ENCODE results near the gene GDPD1.
"Not testable (repeated sequence)": the region's sequence is repeated elsewhere in the genome, so short reads cannot be mapped to it uniquely, and the experiment has no call there.

GDPD1 gene

DNA sequence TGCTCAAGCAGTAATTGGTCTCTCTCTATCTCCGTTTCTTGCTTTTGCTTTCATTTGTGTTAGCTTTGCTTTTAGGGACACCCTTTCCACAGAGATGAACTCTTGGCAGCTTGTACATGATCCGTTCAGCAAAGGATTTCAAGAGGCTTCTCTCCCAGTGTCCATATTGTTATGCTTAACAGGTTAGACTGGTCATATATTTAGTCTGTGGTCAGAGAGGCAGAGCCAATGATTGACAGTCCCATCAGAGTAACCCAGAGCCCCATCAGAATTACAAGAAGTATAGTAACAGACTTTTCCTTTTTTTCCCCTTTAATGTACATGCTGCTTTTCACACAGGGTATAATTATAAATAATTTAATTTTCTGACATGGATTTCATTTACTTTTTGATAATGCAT, 34.4 kb downstream of the GDPD1 start:
- FAIRE-seq, result no peak

DNA sequence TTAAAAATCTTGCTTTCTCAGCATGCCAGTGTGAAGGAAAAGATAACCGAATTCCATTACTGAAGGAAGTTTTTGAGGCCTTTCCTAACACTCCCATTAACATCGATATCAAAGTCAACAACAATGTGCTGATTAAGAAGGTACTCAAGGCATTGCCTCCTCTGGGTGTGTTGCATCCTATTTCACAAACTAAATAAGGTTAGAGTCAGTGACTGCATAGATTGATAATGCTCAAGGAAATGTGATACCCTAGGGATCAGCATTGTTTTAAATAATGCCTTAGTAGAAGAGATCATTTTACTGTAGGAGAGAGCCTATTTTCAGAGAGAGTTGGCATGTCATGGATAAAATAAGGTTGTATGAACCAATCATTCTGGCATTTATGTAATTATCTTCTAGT, 36.8 kb downstream of the GDPD1 start:
- no peak for FAIRE-seq

DNA sequence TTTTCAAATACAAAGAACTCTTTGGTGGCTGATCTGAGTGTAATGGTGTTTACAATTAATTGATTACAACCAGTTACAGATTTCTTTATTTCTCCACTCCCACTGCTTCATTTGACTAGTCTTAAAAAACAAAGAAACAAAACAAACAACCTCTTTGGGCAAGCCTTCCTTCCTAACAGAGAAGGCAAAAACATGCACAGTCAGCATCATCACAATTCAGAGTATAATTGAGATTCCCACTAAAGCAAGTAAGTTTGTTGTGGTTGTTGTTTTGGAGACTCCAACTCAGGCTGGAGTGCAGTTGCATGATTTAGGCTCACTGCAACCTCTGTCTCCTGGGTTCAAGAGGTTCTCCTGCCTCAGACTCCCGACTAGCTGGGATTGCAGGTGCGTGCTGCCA, 40.4 kb downstream of the GDPD1 start:
- no peak for FAIRE-seq

DNA sequence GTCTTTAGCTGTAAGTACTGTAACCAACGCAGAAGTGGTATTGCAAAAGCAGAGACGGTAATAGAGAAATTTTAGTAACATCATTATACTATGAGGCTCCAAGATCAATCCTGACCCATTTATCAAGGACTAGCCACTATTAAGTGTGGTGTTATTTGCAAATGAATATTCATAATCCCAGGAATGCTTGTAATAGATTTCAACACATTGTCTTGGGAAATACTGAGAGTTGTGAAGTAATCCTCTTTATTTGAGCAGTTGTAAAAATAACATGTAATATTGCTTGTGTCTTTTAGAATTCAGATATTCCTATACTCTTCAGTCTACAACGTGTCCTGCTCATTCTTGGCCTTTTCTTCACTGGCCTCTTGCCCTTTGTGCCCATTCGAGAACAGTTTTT, 46.4 kb downstream of the GDPD1 start:
- no peak for FAIRE-seq

DNA sequence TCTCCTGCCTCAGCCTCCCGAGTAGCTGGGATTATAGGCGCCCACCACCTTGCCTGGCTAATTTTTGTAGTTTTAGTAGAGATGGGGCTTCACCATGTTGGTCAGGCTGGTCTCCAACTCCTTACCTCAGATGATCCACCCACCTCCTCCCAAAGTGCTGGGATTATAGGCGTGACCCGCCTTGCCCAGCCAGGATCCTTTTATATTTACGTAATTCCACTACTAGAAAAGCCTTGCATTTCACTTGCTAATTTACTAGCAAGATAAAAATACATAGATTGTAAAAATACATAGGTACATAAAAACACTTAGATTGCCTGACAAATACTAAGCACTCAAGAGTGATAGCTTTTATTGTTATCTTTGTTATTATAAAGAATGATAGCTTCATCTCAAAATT, 47.5 kb downstream of the GDPD1 start:
- no peak for FAIRE-seq

- no peak for FAIRE-seq
Observed at GRCh38 chr17:59275618-59276017, 55.3 kb downstream of the GDPD1 start.

GRCh38 chr17:59277031-59277430, 56.7 kb downstream of the GDPD1 start:
- FAIRE-seq, result no peak

- FAIRE-seq, result no peak
Observed at GRCh38 chr17:59278406-59278805, 58.1 kb downstream of the GDPD1 start.

GRCh38 chr17:59284317-59284716, 64.0 kb downstream of the GDPD1 start:
- no peak for FAIRE-seq

DNA sequence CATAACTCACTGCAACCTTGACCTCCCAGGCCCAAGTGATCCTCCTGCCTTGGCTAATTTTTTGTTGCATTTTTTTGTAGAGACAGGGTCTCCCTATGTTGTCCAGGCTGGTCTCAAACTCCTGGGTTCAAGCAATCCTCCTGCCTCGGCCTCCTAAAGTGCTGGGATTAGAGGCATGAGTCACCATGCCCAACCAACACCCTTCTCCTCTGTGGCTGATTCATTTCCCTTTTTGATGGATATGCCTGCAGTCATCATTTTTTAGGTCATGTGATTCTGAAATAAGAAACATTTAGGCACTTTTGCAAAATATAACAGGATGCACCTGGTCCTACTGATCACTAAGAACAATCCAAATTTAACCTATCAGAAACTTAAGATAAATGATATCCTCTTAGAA, 67.1 kb downstream of the GDPD1 start:
- FAIRE-seq, result no peak

- FAIRE-seq, result no peak
Observed at GRCh38 chr17:59287891-59288290, 67.6 kb downstream of the GDPD1 start.

DNA sequence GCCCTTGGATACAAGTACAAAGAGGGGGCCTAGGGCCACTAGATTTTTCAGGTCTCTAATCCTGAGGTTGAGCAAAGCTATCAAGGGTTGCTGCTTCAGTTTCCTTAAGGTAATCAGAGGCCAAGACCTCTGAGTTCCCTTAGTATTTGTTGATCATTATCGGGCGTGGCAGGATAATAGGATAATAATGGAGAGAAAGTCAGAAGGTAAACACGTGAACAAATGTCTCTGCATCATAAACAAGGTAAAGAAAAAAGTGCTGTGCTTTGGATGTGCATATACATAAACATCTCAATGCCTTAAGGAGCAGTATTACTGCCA, 69.6 kb downstream of the GDPD1 start:
- no peak for FAIRE-seq

DNA sequence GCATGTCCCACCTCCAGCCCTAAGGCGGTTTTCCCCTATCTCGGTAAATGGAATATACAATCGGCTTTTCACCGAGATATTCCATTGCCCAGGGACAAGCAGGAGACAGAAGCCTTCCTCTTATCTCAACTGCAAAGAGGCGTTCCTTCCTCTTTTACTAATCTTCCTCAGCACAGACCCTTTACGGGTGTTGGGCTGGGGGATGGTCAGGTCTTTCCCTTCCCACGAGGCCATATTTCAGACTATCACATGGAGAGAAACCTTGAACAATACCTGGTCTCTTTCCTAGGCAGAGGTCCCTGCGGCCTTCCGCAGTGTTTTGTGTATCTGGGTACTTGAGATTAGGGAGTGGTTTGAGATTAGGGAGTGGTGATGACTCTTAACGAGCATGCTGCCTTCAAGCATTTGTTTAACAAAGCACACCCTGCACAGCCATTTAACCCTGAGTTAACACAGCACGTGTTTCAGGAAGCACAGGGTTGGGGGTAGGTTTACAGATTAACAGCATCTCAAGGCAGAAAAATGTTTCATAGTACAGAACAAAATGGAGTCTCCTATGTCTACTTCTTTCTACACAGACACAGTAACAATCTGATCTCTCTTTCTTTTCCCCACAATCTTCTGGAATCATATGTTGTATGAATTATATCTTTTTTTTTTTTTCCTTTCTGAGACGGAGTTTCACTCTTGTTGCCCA, 70.1 kb downstream of the GDPD1 start:
- FAIRE-seq, result not testable (repeated sequence)

DNA sequence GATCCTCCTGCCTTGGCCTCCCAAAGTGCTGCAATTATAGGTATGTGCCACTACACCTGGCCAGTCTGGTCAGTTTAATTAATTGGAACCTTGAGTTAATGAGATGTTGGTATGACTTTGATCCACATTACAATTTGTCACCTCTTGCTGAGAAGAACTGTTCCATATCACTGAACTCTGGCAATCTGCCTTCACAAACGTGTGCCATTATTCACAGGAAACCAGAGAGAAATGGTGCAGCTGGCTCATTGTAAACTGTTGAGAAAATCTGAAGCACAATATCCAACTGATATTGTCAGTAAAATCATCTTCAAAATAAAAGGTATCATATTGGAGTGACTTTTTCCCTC, 71.8 kb downstream of the GDPD1 start:
- no peak for FAIRE-seq

DNA sequence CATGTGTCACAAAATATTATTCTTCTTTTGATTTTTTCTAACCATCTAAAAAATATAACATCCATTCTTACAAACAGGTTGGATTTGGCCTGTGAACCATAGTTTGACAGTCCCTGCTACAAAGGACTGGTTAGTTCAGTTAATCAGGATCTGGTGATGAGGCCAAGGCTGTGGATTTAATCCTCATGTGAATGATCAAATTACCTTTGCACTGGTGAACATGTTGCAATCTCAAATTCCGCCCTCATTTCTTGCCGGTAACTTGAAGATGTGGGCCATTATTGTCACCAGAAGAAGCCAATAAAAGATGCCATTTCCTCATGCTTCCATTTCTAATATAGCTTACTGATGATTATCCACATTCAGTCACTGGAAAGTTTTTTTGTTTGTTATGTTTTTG, 75.9 kb downstream of the GDPD1 start:
- no peak for FAIRE-seq

- no peak for FAIRE-seq
Observed at GRCh38 chr17:59298521-59298920, 78.2 kb downstream of the GDPD1 start.

GRCh38 chr17:59299400-59300092, 79.2 kb downstream of the GDPD1 start:
- FAIRE-seq, result no peak

DNA sequence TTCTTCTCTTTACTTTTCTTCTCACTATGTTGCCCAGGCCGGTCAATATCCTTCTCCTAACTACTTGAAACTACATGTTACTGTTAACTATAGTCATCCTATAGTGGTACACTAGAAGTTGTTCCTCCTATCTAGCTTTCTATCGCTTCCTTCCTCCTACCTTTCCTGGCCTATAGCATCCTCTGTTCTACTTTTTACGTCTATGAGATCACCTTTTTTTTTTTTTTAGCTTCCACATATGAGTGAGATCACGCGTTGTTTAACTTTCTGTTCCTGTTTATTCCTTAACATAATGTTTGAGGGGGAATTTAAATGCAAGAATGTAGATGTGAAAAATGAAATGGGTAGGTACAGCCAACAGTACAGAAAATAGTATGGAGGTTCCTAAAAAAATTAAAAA, 80.6 kb downstream of the GDPD1 start:
- FAIRE-seq, result no peak

DNA sequence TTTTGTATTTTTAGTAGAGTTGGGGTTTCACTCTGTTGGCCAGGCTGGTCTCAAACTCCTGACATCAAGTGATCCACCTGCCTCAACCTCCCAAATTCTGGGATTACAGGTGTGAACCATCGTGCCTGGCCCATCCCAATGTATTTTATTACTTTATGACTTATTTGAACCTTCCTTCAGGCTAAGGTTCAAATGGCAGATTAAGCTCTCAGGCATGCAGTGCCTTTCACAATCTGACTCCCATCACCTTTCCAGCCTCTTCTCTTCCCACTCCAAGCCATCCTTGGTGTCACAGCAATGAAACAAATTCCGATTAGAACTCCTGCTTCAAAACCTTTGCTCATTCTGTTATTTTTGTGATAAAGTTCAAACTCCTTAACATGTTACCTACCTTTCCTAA, 84.5 kb downstream of the GDPD1 start:
- FAIRE-seq, result no peak

GRCh38 chr17:59310263-59310920, 90.1 kb downstream of the GDPD1 start:
- FAIRE-seq, result no peak

GRCh38 chr17:59311051-59311468, 90.7 kb downstream of the GDPD1 start:
- FAIRE-seq, result no peak

DNA sequence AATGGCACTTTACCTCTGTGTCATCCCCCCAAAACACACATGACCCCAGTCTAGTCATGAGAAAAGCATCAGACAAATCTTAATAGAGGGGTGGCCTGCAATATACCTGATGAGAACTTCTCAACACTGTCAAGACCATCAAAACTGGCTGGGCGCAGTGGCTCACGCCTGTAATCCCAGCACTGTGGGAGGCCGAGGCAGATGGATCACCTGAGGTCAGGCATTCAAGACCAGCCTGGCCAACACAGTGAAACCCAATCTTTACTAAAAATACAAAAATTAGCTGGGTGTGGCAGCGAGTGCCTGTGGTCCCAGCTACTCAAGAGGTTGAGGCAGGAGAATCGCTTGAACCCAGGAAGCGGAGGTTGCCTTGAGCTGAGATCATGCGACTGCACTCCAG, 91.2 kb downstream of the GDPD1 start:
- not testable (repeated sequence) for FAIRE-seq

GRCh38 chr17:59315866-59316265, 95.6 kb downstream of the GDPD1 start:
- no peak for FAIRE-seq

Data from colon (tissue), 2 donors.